ENCODE data around the gene DHODH.
A peak's percentile ranks its signal among the peaks of the same experiment; 100 is the strongest.

DHODH gene

GRCh38 chr16:72013888-72014581 is 5.5 kb downstream of the DHODH start:
- no peak overlapping the region for H3K4me3 ChIP-seq (ENCODE audit: low read depth, low read length)
- no peak for DNase-seq (ENCODE audit: low read depth)
- no peak for TF ChIP-seq CTCF (IDR thresholded peaks at IDR 0.05; ENCODE audit: low read depth, low read length, missing control alignments)

- DNase-seq (ENCODE audit: low read depth) = no peak
- H3K4me3 ChIP-seq (ENCODE audit: low read depth, low read length) = no peak overlapping the region
- TF ChIP-seq CTCF (IDR thresholded peaks at IDR 0.05; ENCODE audit: low read depth, low read length, missing control alignments) = no peak
Observed at GRCh38 chr16:72014675-72015074, 6.1 kb downstream of the DHODH start.

GRCh38 chr16:72015124-72015523 is 6.6 kb downstream of the DHODH start:
- DNase-seq (ENCODE audit: low read depth) = no peak
- H3K4me3 ChIP-seq (ENCODE audit: low read depth, low read length) = no peak overlapping the region
- no peak for TF ChIP-seq CTCF (IDR thresholded peaks at IDR 0.05; ENCODE audit: low read depth, low read length, missing control alignments)

GRCh38 chr16:72018470-72018869 is 9.9 kb downstream of the DHODH start:
- no peak for DNase-seq (ENCODE audit: low read depth)
- H3K4me3 ChIP-seq (ENCODE audit: low read depth, low read length) = no peak overlapping the region
- no peak for TF ChIP-seq CTCF (IDR thresholded peaks at IDR 0.05; ENCODE audit: low read depth, low read length, missing control alignments)

GRCh38 chr16:72021043-72021442 is 12.5 kb downstream of the DHODH start:
- peak; percentile 15 for TF ChIP-seq CTCF (IDR thresholded peaks at IDR 0.05; ENCODE audit: low read depth, low read length, missing control alignments)
- no peak overlapping the region for H3K4me3 ChIP-seq (ENCODE audit: low read depth, low read length)
- DNase-seq (ENCODE audit: low read depth) = no peak

- DNase-seq (ENCODE audit: low read depth) = no peak
- no peak for TF ChIP-seq CTCF (IDR thresholded peaks at IDR 0.05; ENCODE audit: low read depth, low read length, missing control alignments)
- H3K4me3 ChIP-seq (ENCODE audit: low read depth, low read length) = no peak overlapping the region
Observed at GRCh38 chr16:72022127-72022526, 13.6 kb downstream of the DHODH start.

- TF ChIP-seq CTCF (IDR thresholded peaks at IDR 0.05; ENCODE audit: low read depth, low read length, missing control alignments) = no peak
Observed at GRCh38 chr16:72023962-72024361, 15.4 kb downstream of the DHODH start.

More at GRCh38 chr16:72023962-72024361, 15.4 kb downstream of the DHODH start:
- DNase-seq (ENCODE audit: low read depth) = no peak
- H3K4me3 ChIP-seq (ENCODE audit: low read depth, low read length) = no peak overlapping the region

All from GM12864 (cell line).